BLaER1 treated with 17β-estradiol and CSF1 and Interleukin-3, amounts not matched to agents 10 nM and 100 nM (cell line): ENCODE results near the gene KRT83.

Experiments used
- H3K27ac ChIP-seq, 11 experiments: shearing (Covaris generic); formaldehyde crosslinking; 2 replicates each; pipeline ENCODE4 v1.8.1; 2022
- H3K27me3 ChIP-seq, 11 experiments: shearing (Covaris generic); formaldehyde crosslinking; 2 replicates each; pipeline ENCODE4 v1.8.1; 2022
- H3K36me3 ChIP-seq, 11 experiments: shearing (Covaris generic); formaldehyde crosslinking; 2 replicates each; pipeline ENCODE4 v1.8.1; 2022
- H3K4me1 ChIP-seq, 10 experiments: shearing (Covaris generic); formaldehyde crosslinking; 2 replicates each; pipeline ENCODE4 v1.8.1; 2022
- H3K4me2 ChIP-seq, 11 experiments: shearing (Covaris generic); formaldehyde crosslinking; 2 replicates each; pipeline ENCODE4 v1.8.1; 2022
- H3K4me3 ChIP-seq, 10 experiments: shearing (Covaris generic); formaldehyde crosslinking; 2 replicates each; pipeline ENCODE4 v1.8.1; 2022
- H3K9ac ChIP-seq, 11 experiments: shearing (Covaris generic); formaldehyde crosslinking; 2 replicates each; pipeline ENCODE4 v1.8.1; 2022
- H3K9me3 ChIP-seq, 11 experiments: shearing (Covaris generic); formaldehyde crosslinking; replicated peaks in 1 of 11; 2 replicates each; pipeline ENCODE4 v1.8.1; 2022
- H4K20me1 ChIP-seq, 11 experiments: shearing (Covaris generic); formaldehyde crosslinking; 2 replicates each; pipeline ENCODE4 v1.8.1; 2022
- Cebpa-rat ChIP-seq, 11 experiments: shearing (Covaris generic); IDR thresholded peaks; 2 replicates each; pipeline ENCODE4 v1.8.1; 2022

The KRT83 gene

GRCh38 chr12:52277486-52278245 is 43.5 kb downstream of the KRT83 start:
- Histone ChIP-seq H3K4me1 (peaks cover 0 to 42% (median 19%) of the 10 kb centered on the region in 10 experiments; a peak in 16 of 20 replicates), H3K27me3 (peaks cover 0 to 9% (median 5%) of the 10 kb centered on the region in 11 experiments; a peak in 10 of 22 replicates), H3K27ac (no peak overlapping the region), H3K36me3 (no peaks in the 10 kb centered on the region), H3K4me3 (no peak overlapping the region), H3K4me2 (no peak overlapping the region), H3K9me3 (no peaks in the 10 kb centered on the region), H4K20me1 (no peaks in the 10 kb centered on the region), H3K9ac (no peak overlapping the region)
- TF ChIP-seq Cebpa-rat (IDR thresholded peaks at IDR 0.05), result no peak

GRCh38 chr12:52275686-52276085 is 45.5 kb downstream of the KRT83 start:
- Histone ChIP-seq H3K4me3 (no peak overlapping the region), H3K9ac (no peak overlapping the region), H3K9me3 (no peaks in the 10 kb centered on the region), H3K27me3 (peaks cover 0 to 9% (median 5%) of the 10 kb centered on the region in 11 experiments; a peak in 10 of 22 replicates), H3K27ac (no peak overlapping the region), H3K4me2 (no peak overlapping the region), H4K20me1 (no peaks in the 10 kb centered on the region), H3K4me1 (peaks cover 0 to 27% (median 13%) of the 10 kb centered on the region in 10 experiments; a peak in 15 of 20 replicates), H3K36me3 (no peaks in the 10 kb centered on the region)
- TF ChIP-seq Cebpa-rat (IDR thresholded peaks at IDR 0.05), result no peak

DNA sequence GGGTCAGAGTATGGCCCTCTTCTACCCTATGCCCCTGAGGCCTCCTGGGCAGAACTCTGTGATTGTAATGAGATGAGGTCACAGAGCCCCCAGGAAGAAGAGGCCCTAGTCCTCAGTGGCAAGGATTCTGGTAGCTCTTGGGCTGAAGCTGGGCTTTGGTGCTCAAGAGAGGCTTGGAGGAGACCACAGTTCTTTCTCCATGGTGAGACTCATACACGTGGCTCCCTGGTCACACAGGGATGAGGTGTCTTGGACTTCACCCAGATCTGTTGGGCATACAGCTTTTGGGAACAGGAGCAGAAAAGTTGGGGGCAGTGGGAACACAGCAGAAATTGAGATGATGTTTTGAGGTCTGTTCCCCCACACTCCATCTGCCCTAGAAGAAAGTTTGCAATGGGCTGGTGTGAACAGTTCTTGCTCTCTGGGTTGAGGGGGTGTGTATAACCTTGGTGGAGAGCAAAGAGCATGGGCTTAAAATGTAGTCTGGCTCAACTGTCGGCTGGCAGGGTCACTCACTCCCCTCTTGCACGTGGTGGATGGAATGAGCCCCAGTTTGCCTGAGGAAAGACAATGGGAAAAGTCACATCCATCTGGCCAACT is 46.6 kb downstream of the KRT83 start, which contains the start of gene KRT86:
Gene KRT86, plus strand, starts transcription at position 125 of the 600 bp plus-strand sequence. CDS start 27,272 bp downstream, outside the sequence.
- no peak for TF ChIP-seq Cebpa-rat (IDR thresholded peaks at IDR 0.05)
- peaks cover 0 to 17% (median 5%) of the 10 kb centered on the region in 10 experiments; a peak in 13 of 20 replicates for H3K4me1 ChIP-seq
- H3K36me3 ChIP-seq, result no peaks in the 10 kb centered on the region
- no peak within 1 kb of the TSS for H3K4me2 ChIP-seq
- no peak within 1 kb of the TSS for H3K4me3 ChIP-seq
- H3K27ac ChIP-seq, result no peak within 1 kb of the TSS
- peaks cover 0 to 9% (median 5%) of the 10 kb centered on the region in 11 experiments; a peak in 10 of 22 replicates for H3K27me3 ChIP-seq
- no peaks in the 10 kb centered on the region for H3K9me3 ChIP-seq
- H3K9ac ChIP-seq, result no peak within 1 kb of the TSS
- no peaks in the 10 kb centered on the region for H4K20me1 ChIP-seq

DNA sequence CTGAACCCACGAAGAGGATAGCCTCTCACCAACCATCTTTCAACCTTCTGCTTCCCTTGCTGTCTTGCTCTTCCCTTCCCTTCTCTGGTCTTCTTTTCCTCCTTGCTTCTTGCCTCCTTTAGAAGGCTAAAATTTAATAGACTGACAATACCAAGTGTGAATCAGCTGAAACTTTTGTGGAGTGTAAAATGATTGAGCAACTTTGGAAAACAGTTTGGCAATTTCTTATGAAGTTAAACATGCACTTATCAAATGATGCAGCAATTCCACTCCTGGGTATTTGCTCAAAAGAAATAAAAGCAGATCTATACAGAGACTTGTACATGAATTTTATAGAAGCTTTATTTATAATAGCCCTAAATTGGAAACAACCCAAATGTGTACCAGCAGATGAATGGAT is 50.0 kb downstream of the KRT83 start:
- no peaks in the 10 kb centered on the region for H3K9me3 ChIP-seq
- H4K20me1 ChIP-seq, result no peaks in the 10 kb centered on the region
- no peak for TF ChIP-seq Cebpa-rat (IDR thresholded peaks at IDR 0.05)
- H3K27me3 ChIP-seq, result no peaks in the 10 kb centered on the region
- H3K4me3 ChIP-seq, result no peak overlapping the region
- H3K4me2 ChIP-seq, result no peak overlapping the region
- no peak overlapping the region for H3K9ac ChIP-seq
- H3K36me3 ChIP-seq, result no peaks in the 10 kb centered on the region
- H3K4me1 ChIP-seq, result no peaks in the 10 kb centered on the region
- H3K27ac ChIP-seq, result no peak overlapping the region

DNA sequence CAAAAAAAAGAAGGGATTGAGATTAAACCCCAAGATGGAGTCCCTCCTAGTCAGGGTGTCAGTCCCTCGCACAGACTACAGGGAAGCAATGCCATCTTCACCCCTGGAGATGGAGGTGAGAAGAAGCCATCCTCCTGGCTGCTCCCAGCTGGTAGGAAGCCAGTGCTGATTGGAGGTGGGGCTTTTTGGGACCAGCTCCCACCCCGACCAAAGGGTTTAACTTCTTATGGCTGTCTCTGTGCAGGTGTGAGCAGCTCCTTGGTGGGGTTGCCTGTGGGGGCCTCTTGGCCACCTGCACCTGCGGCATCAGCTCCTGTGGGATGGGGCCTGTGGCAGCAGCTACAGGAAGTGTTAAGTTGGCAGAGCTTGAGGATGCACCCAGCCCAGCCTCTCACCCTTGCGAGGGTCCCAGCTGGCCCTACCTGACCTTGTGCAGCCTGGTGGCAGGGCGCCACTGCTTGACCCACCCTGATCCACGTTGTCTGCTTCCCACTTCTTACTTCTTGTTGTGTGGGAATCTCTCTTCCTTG is 50.6 kb downstream of the KRT83 start:
- H3K4me3 ChIP-seq, result no peak overlapping the region
- H3K9ac ChIP-seq, result no peak overlapping the region
- no peak overlapping the region for H3K27ac ChIP-seq
- no peaks in the 10 kb centered on the region for H4K20me1 ChIP-seq
- H3K27me3 ChIP-seq, result no peaks in the 10 kb centered on the region
- TF ChIP-seq Cebpa-rat (IDR thresholded peaks at IDR 0.05), result no peak
- no peaks in the 10 kb centered on the region for H3K36me3 ChIP-seq
- H3K4me2 ChIP-seq, result no peak overlapping the region
- H3K9me3 ChIP-seq, result no peaks in the 10 kb centered on the region
- H3K4me1 ChIP-seq, result no peaks in the 10 kb centered on the region

DNA sequence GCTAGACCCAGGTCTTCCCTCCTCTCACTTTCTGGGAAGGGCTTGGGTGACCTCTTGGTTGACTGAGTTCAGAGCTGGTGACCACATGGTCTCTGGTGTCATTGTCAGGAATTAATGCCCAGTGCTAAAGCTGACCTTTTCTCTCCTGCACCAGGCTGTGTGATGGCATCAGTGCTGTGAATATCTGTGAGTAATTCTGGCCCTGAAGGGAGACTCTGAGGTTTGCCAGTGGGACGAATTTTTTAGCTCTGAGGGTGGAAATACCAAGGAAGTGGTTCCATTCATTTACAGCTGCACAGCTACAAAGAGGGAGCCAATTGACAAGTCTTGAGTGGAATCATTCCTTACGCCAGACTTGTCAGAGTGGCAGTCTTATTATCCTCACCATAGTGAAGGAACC is 53.0 kb downstream of the KRT83 start:
- no peak for TF ChIP-seq Cebpa-rat (IDR thresholded peaks at IDR 0.05)
- Histone ChIP-seq H3K9ac (no peak overlapping the region), H3K27me3 (no peaks in the 10 kb centered on the region), H3K9me3 (peaks cover 0 to 3% (median under 1%) of the 10 kb centered on the region in 11 experiments; a peak in 5 of 22 replicates), H3K27ac (no peak overlapping the region), H3K4me3 (no peak overlapping the region), H3K4me2 (no peak overlapping the region), H4K20me1 (no peaks in the 10 kb centered on the region), H3K36me3 (no peaks in the 10 kb centered on the region), H3K4me1 (no peaks in the 10 kb centered on the region)

DNA sequence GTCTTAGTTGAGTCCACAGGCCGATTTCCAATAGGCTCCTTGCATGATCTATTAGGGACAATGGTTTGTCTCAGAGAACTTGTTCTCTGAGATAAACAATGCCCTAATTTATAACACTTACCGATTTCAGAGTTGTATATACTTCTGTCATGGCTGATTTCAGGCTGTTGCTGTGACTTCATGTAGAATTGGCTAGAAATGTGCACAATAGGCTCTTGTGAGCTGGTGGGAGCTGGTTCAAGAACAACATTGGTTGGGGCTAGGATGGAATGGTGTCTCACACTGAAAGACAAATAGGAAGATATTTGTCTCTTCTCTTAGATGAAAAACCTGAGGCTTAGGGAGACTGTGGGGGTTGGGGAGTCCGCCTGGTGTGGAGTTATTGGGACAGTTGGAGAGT is 53.5 kb downstream of the KRT83 start:
- TF ChIP-seq Cebpa-rat (IDR thresholded peaks at IDR 0.05), result no peak
- H3K9me3 ChIP-seq, result peaks cover 0 to 8% (median 5%) of the 10 kb centered on the region in 11 experiments; a peak in 12 of 22 replicates
- no peak overlapping the region for H3K4me3 ChIP-seq
- H3K9ac ChIP-seq, result no peak overlapping the region
- no peaks in the 10 kb centered on the region for H3K4me1 ChIP-seq
- no peaks in the 10 kb centered on the region for H4K20me1 ChIP-seq
- H3K4me2 ChIP-seq, result no peak overlapping the region
- no peaks in the 10 kb centered on the region for H3K27me3 ChIP-seq
- no peaks in the 10 kb centered on the region for H3K36me3 ChIP-seq
- H3K27ac ChIP-seq, result no peak overlapping the region

GRCh38 chr12:52267266-52267665 is 53.9 kb downstream of the KRT83 start:
- H4K20me1 ChIP-seq, result no peaks in the 10 kb centered on the region
- no peaks in the 10 kb centered on the region for H3K27me3 ChIP-seq
- no peak overlapping the region for H3K4me3 ChIP-seq
- H3K9me3 ChIP-seq, result peaks cover 0 to 13% (median 9%) of the 10 kb centered on the region in 11 experiments; a peak in 13 of 22 replicates
- no peaks in the 10 kb centered on the region for H3K36me3 ChIP-seq
- H3K4me1 ChIP-seq, result no peaks in the 10 kb centered on the region
- H3K9ac ChIP-seq, result no peak overlapping the region
- no peak overlapping the region for H3K4me2 ChIP-seq
- TF ChIP-seq Cebpa-rat (IDR thresholded peaks at IDR 0.05), result no peak
- H3K27ac ChIP-seq, result no peak overlapping the region

DNA sequence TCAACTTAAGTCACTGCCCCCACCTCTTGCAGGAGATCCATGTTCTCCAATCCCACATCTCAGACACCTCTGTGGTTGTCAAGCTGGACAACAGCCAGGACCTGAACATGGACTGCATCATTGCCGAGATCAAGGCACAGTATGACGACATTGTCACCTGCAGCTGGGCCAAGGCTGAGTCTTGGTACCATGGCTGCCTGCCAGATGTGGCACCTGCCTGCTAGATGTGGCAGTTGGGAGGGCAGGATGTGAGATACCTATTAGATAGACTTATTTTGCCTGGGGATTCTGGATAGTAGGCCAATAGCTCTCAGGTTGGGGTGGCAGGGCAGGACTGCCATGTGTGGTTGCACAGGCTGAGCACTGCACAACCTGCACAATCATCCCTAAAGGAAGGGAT is 54.7 kb downstream of the KRT83 start:
- Histone ChIP-seq H3K9me3 (peaks cover 0 to 15% (median 12%) of the 10 kb centered on the region in 11 experiments; a peak in 13 of 22 replicates), H3K36me3 (no peaks in the 10 kb centered on the region), H3K4me1 (no peaks in the 10 kb centered on the region), H3K4me2 (no peak overlapping the region), H3K4me3 (no peak overlapping the region), H3K27me3 (no peaks in the 10 kb centered on the region), H3K27ac (no peak overlapping the region), H3K9ac (no peak overlapping the region), H4K20me1 (no peaks in the 10 kb centered on the region)
- TF ChIP-seq Cebpa-rat (IDR thresholded peaks at IDR 0.05), result no peak
